ENCODE data around the gene FAM89A.
"Not testable (repeated sequence)": the region's sequence is repeated elsewhere in the genome, so short reads cannot be mapped to it uniquely, and the experiment has no call there.

Gene FAM89A

GRCh38 chr1:231057410-231057809 is 17.4 kb upstream of the FAM89A start:
- no peak for DNase-seq (ENCODE audit: low read depth in 2 of 2)

GRCh38 chr1:231055271-231055670 is 15.2 kb upstream of the FAM89A start:
- DNase-seq (ENCODE audit: low read depth in 2 of 2), result no peak

GRCh38 chr1:231053493-231054162 is 13.6 kb upstream of the FAM89A start:
- DNase-seq (ENCODE audit: low read depth in 2 of 2), result peak; percentile 35 to 40

- DNase-seq (ENCODE audit: low read depth in 2 of 2), result no peak
Measured at GRCh38 chr1:231052777-231053176, 12.7 kb upstream of the FAM89A start.

GRCh38 chr1:231050932-231051331 is 10.9 kb upstream of the FAM89A start:
- DNase-seq (ENCODE audit: low read depth in 2 of 2), result not testable (repeated sequence)

- DNase-seq (ENCODE audit: low read depth in 2 of 2), result no peak
Measured at GRCh38 chr1:231050395-231050794, 10.3 kb upstream of the FAM89A start.

GRCh38 chr1:231049121-231049979 is 9.3 kb upstream of the FAM89A start:
- no peak for DNase-seq (ENCODE audit: low read depth in 2 of 2)

GRCh38 chr1:231048419-231048818 is 8.4 kb upstream of the FAM89A start:
- not testable (repeated sequence) for DNase-seq (ENCODE audit: low read depth in 2 of 2)

GRCh38 chr1:231047529-231047928 is 7.5 kb upstream of the FAM89A start:
- not testable (repeated sequence) for DNase-seq (ENCODE audit: low read depth in 2 of 2)

GRCh38 chr1:231046730-231047395 is 6.8 kb upstream of the FAM89A start:
- DNase-seq (ENCODE audit: low read depth in 2 of 2), result no peak

GRCh38 chr1:231045921-231046729 is 6.1 kb upstream of the FAM89A start:
- not testable (repeated sequence) for DNase-seq (ENCODE audit: low read depth in 2 of 2)

- no peak for DNase-seq (ENCODE audit: low read depth in 2 of 2)
Measured at GRCh38 chr1:231045286-231045685, 5.2 kb upstream of the FAM89A start.

GRCh38 chr1:231044588-231044987 is 4.5 kb upstream of the FAM89A start:
- no peak for DNase-seq (ENCODE audit: low read depth in 2 of 2)

- no peak for DNase-seq (ENCODE audit: low read depth in 2 of 2)
Measured at GRCh38 chr1:231041719-231042261, 1.7 kb upstream of the FAM89A start.

- DNase-seq (ENCODE audit: low read depth in 2 of 2), result no peak
Measured at GRCh38 chr1:231040800-231041718, 1.0 kb upstream of the FAM89A start.

- no peak for DNase-seq (ENCODE audit: low read depth in 2 of 2)
Measured at GRCh38 chr1:231039161-231040018, 664 bp downstream of the FAM89A start.

GRCh38 chr1:231037585-231038517 is 2.2 kb downstream of the FAM89A start:
- no peak for DNase-seq (ENCODE audit: low read depth in 2 of 2)

- no peak for DNase-seq (ENCODE audit: low read depth in 2 of 2)
Measured at GRCh38 chr1:231036416-231036815, 3.6 kb downstream of the FAM89A start.
